ENCODE measurements around the gene SLC5A9. TPM values are rescaled to one million over a fixed set of nuclear protein-coding genes. Genes with fewer than 3 reads are reported as not detected.

SLC5A9 gene
- polyA plus RNA-seq (2013, experiment 1 of 4) = not detected
- polyA plus RNA-seq (2013, experiment 2 of 4) = not detected
- not detected for polyA plus RNA-seq (2013, experiment 3 of 4)
- not detected for polyA plus RNA-seq (2013, experiment 4 of 4)

- no peak within 1 kb of the TSS for H3K27ac ChIP-seq (ENCODE audit: insufficient read depth, low read depth, low read length, poor library complexity, severe bottlenecking)
- no peaks in the 10 kb centered on the region for H3K4me1 ChIP-seq (ENCODE audit: control insufficient read depth, insufficient read depth, low read length)
- no peaks in the 10 kb centered on the region for H3K9me3 ChIP-seq (ENCODE audit: control insufficient read depth, low read length)
- H3K4me3 ChIP-seq (ENCODE audit: insufficient read depth, low read depth, low read length) = no peak within 1 kb of the TSS
- H3K27me3 ChIP-seq (ENCODE audit: control insufficient read depth, insufficient read depth, low read length, poor library complexity, severe bottlenecking) = no peaks in the 10 kb centered on the region
- WGBS, 2 experiments = 93 to 94% methylated on average over 8 of the region's 8 CpGs
- H3K36me3 ChIP-seq (ENCODE audit: control insufficient read depth, insufficient read depth, low read length) = no peaks in the 10 kb centered on the region
Observed at GRCh38 chr1:48222501-48223242, at the start of gene SLC5A9. Gene SLC5A9, plus strand, starts transcription at chr1:48222716. Its CDS starts 21 bp downstream, at chr1:48222737.

DNA sequence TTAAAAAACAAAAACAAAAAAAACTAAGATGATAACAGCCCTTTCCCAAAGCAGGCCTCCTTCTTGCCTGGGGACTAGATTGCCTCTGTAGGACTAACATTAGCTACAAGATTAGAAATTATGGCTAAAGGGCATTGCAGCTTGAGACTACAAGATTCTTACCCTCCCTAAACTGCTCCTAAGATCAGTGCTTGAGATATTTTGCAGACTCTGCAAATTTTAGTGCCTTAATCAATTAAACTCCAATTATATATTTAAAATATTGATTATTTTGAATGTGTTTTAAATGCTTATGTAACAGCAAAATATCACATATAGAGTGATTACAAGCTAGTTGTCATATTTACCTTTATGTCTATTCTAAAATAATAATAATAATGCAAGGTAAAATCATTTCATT lies 47.4 kb upstream of the SLC5A9 start:
- Histone ChIP-seq H3K4me1 (ENCODE audit: control insufficient read depth, insufficient read depth, low read length) (no peaks in the 10 kb centered on the region), H3K27ac (ENCODE audit: insufficient read depth, low read depth, low read length, poor library complexity, severe bottlenecking) (no peak overlapping the region), H3K4me3 (ENCODE audit: insufficient read depth, low read depth, low read length) (no peak overlapping the region), H3K9me3 (ENCODE audit: control insufficient read depth, low read length) (no peaks in the 10 kb centered on the region), H3K27me3 (ENCODE audit: control insufficient read depth, insufficient read depth, low read length, poor library complexity, severe bottlenecking) (no peaks in the 10 kb centered on the region), H3K36me3 (ENCODE audit: control insufficient read depth, insufficient read depth, low read length) (no peaks in the 10 kb centered on the region)

DNA sequence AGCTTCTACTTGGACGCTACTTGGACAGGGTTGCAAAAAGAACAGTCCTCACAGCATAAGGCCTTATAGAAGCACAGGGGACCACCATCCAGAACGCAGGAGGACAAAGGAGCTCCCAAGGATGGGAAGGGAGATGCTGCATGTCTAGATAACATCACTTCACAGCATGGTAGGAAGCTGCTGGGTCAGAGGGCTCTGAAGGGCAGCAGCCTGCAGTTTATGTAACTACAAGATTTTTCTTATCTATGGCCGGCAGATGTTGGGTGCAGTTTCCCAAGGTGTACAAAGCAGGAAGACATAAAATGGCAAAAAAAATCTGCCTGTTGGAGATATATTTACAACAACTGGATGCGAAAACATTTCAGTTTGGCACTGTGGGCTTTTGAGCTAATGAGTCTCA lies 45.3 kb upstream of the SLC5A9 start:
- H3K4me3 ChIP-seq (ENCODE audit: insufficient read depth, low read depth, low read length) = no peak overlapping the region
- no peaks in the 10 kb centered on the region for H3K4me1 ChIP-seq (ENCODE audit: control insufficient read depth, insufficient read depth, low read length)
- H3K27ac ChIP-seq (ENCODE audit: insufficient read depth, low read depth, low read length, poor library complexity, severe bottlenecking) = no peak overlapping the region
- H3K36me3 ChIP-seq (ENCODE audit: control insufficient read depth, insufficient read depth, low read length) = no peaks in the 10 kb centered on the region
- H3K27me3 ChIP-seq (ENCODE audit: control insufficient read depth, insufficient read depth, low read length, poor library complexity, severe bottlenecking) = no peaks in the 10 kb centered on the region
- no peaks in the 10 kb centered on the region for H3K9me3 ChIP-seq (ENCODE audit: control insufficient read depth, low read length)
- WGBS, 2 experiments = 88 to 89% methylated on average over 4 of the region's 4 CpGs

DNA sequence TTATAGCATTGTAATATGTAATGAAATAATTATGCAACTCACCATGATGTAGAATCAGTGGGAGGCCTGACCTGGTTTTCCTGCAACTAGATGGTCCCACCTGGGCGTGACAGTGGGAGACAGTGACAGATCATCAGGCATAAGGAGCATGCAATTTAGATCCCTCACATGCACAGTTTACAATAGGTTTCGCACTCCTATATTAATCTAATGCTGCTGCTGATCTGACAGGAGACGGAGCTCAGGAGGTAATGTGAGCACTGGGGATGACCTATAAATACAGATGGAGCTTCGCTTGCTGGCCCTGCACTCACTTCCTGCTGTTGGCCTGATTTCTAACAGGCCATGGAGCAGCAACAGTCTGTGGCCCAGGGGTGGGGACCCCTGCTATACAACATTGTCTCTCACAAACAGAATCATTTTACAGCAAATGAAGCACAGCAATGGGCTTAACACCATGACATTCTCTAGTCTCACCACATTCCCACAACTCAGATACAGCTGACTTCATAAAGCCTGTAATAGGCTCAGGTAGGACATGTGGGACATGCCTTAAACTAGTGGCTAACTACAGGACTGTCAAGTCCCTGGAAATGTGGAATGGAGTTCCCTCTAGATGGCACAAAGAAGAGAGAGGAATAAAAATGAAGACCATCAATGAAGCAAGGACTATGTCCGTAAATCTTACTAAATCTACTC lies 40.7 kb upstream of the SLC5A9 start:
- H3K36me3 ChIP-seq (ENCODE audit: control insufficient read depth, insufficient read depth, low read length) = no peaks in the 10 kb centered on the region
- no peak overlapping the region for H3K27ac ChIP-seq (ENCODE audit: insufficient read depth, low read depth, low read length, poor library complexity, severe bottlenecking)
- H3K27me3 ChIP-seq (ENCODE audit: control insufficient read depth, insufficient read depth, low read length, poor library complexity, severe bottlenecking) = no peaks in the 10 kb centered on the region
- H3K9me3 ChIP-seq (ENCODE audit: control insufficient read depth, low read length) = no peaks in the 10 kb centered on the region
- H3K4me3 ChIP-seq (ENCODE audit: insufficient read depth, low read depth, low read length) = no peak overlapping the region
- WGBS, 2 experiments = 91 to 96% methylated on average over 5 of the region's 5 CpGs
- no peaks in the 10 kb centered on the region for H3K4me1 ChIP-seq (ENCODE audit: control insufficient read depth, insufficient read depth, low read length)

DNA sequence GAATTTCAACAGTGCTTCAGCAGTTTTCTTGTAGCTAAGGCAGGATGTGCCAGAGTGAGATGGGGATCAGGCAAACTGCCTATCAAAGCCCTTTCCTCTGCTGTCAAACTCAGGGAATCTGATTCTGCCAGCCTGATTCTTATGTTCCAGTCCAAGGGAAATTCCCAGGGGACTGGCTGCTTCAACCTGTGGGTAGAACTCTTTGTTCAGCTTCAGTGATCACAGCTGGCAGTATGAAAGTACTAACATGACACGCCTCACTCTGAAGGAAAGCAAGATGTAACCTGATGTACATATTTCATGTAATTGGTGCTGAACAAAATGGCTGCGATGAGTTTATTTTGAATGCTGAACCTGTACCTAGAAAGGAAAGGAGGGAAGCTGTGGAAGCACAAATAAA lies 40.1 kb upstream of the SLC5A9 start:
- H3K27ac ChIP-seq (ENCODE audit: insufficient read depth, low read depth, low read length, poor library complexity, severe bottlenecking) = no peak overlapping the region
- WGBS, 2 experiments = 96 to 97% methylated on average over 2 of the region's 2 CpGs

DNA sequence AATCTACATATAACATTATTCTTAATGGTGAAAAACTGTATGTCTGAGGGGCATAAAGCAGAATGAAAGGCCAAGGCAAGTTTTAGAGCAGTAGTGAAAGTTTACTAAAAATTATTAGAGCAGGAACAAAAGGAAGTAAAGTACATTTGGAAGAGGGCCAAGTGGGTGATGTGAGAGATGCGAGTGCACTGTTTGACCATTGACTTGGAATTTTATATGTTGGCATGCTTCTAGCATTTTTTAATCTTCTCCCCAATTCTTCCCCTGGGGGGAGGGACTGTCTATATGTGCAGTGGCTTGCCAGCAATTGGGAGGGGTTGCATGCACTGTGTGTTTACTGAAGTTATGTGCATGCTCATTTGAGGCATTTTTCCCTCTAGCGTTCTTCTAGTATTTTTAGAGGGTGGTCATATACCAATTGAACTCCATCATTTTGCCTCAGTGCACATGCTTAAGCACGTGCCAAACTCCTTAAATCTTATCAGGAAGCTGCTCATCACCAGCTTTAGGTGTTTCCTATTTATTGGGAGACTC lies 36.1 kb upstream of the SLC5A9 start:
- peaks cover 5% of the 10 kb centered on the region for H3K9me3 ChIP-seq (ENCODE audit: control insufficient read depth, low read length)
- WGBS, 2 experiments = 56 to 73% methylated on average over 2 to 3 of the region's 3 CpGs

More for the DNA sequence above, 40.1 kb upstream of the SLC5A9 start:
- H3K4me1 ChIP-seq (ENCODE audit: control insufficient read depth, insufficient read depth, low read length) = no peaks in the 10 kb centered on the region
- H3K9me3 ChIP-seq (ENCODE audit: control insufficient read depth, low read length) = peaks cover 1% of the 10 kb centered on the region
- H3K4me3 ChIP-seq (ENCODE audit: insufficient read depth, low read depth, low read length) = no peak overlapping the region
- no peaks in the 10 kb centered on the region for H3K27me3 ChIP-seq (ENCODE audit: control insufficient read depth, insufficient read depth, low read length, poor library complexity, severe bottlenecking)
- no peaks in the 10 kb centered on the region for H3K36me3 ChIP-seq (ENCODE audit: control insufficient read depth, insufficient read depth, low read length)

GRCh38 chr1:48187969-48188563 lies 34.5 kb upstream of the SLC5A9 start:
- Histone ChIP-seq H3K27me3 (ENCODE audit: control insufficient read depth, insufficient read depth, low read length, poor library complexity, severe bottlenecking) (no peaks in the 10 kb centered on the region), H3K4me1 (ENCODE audit: control insufficient read depth, insufficient read depth, low read length) (no peaks in the 10 kb centered on the region), H3K36me3 (ENCODE audit: control insufficient read depth, insufficient read depth, low read length) (no peaks in the 10 kb centered on the region), H3K27ac (ENCODE audit: insufficient read depth, low read depth, low read length, poor library complexity, severe bottlenecking) (no peak overlapping the region), H3K4me3 (ENCODE audit: insufficient read depth, low read depth, low read length) (no peak overlapping the region), H3K9me3 (ENCODE audit: control insufficient read depth, low read length) (peaks cover 5% of the 10 kb centered on the region)

More for the DNA sequence above, 36.1 kb upstream of the SLC5A9 start:
- H3K27me3 ChIP-seq (ENCODE audit: control insufficient read depth, insufficient read depth, low read length, poor library complexity, severe bottlenecking) = no peaks in the 10 kb centered on the region
- no peak overlapping the region for H3K4me3 ChIP-seq (ENCODE audit: insufficient read depth, low read depth, low read length)
- H3K27ac ChIP-seq (ENCODE audit: insufficient read depth, low read depth, low read length, poor library complexity, severe bottlenecking) = no peak overlapping the region
- H3K36me3 ChIP-seq (ENCODE audit: control insufficient read depth, insufficient read depth, low read length) = no peaks in the 10 kb centered on the region
- no peaks in the 10 kb centered on the region for H3K4me1 ChIP-seq (ENCODE audit: control insufficient read depth, insufficient read depth, low read length)

DNA sequence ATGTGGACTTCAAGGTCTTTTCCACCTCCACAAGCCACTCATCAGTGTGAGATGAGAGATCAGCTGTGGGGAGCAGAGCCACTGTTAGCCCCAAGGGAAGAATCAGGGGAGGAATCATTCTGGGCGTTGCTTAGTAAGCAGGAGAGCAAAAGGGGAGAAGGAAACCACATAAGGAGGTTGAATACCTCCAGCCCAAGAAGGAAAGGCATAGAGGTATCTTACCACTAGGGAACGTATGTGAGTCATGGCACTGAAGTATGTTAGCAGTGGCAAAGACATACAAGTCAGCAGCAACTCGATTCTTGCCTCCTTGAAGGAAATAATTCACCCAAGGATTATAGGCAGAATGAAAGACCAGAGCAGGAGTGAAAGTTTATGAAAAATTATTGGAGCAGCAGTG lies 31.6 kb upstream of the SLC5A9 start:
- Histone ChIP-seq H3K4me3 (ENCODE audit: insufficient read depth, low read depth, low read length) (no peak overlapping the region), H3K36me3 (ENCODE audit: control insufficient read depth, insufficient read depth, low read length) (no peaks in the 10 kb centered on the region), H3K4me1 (ENCODE audit: control insufficient read depth, insufficient read depth, low read length) (no peaks in the 10 kb centered on the region), H3K9me3 (ENCODE audit: control insufficient read depth, low read length) (peaks cover 5% of the 10 kb centered on the region), H3K27ac (ENCODE audit: insufficient read depth, low read depth, low read length, poor library complexity, severe bottlenecking) (no peak overlapping the region), H3K27me3 (ENCODE audit: control insufficient read depth, insufficient read depth, low read length, poor library complexity, severe bottlenecking) (no peaks in the 10 kb centered on the region)
- 86 to 87% methylated on average over 3 of the region's 3 CpGs for WGBS, 2 experiments

DNA sequence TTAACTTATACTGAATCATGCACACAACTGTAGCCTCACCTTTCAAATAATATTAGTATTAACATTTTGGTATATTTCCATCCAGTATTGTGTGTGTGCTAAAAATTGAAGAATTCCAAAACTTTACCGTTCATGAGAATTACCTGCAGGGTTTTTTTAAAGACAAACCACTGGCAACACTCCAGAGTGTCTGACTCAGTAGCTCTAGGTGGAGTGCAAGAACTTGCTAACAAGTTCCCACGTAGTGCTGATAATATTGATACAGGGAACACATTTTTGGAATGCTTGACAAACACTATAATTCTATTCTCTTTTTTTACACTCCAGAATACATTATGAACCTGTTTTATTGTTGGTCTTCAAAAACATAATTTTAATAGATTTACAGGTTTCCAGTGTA lies 27.7 kb upstream of the SLC5A9 start:
- Histone ChIP-seq H3K4me3 (ENCODE audit: insufficient read depth, low read depth, low read length) (no peak overlapping the region), H3K27ac (ENCODE audit: insufficient read depth, low read depth, low read length, poor library complexity, severe bottlenecking) (no peak overlapping the region), H3K9me3 (ENCODE audit: control insufficient read depth, low read length) (no peaks in the 10 kb centered on the region), H3K27me3 (ENCODE audit: control insufficient read depth, insufficient read depth, low read length, poor library complexity, severe bottlenecking) (no peaks in the 10 kb centered on the region), H3K4me1 (ENCODE audit: control insufficient read depth, insufficient read depth, low read length) (no peaks in the 10 kb centered on the region), H3K36me3 (ENCODE audit: control insufficient read depth, insufficient read depth, low read length) (no peaks in the 10 kb centered on the region)
- WGBS, 2 experiments = 82 to 100% methylated on average over 2 of the region's 2 CpGs

DNA sequence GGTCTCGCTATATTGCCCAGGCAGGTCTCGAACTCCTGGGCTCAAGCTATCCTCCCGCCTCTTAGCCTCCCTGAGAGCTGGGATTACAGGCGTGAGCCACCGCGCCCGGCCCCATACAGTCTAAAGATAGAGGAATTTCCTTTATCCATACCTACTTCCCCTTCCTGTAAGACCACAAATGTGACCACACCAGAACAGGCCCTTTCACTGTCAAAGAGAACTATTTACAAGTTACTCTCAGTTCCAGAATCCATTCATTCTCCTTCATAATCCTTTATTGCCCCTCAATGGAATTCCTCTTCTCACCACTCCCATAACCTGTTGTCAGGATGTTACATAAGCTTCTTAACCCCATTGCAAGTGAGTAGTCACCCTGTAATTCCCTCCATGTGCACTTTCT lies 26.3 kb upstream of the SLC5A9 start:
- H3K4me3 ChIP-seq (ENCODE audit: insufficient read depth, low read depth, low read length) = no peak overlapping the region
- H3K27ac ChIP-seq (ENCODE audit: insufficient read depth, low read depth, low read length, poor library complexity, severe bottlenecking) = no peak overlapping the region
- no peaks in the 10 kb centered on the region for H3K36me3 ChIP-seq (ENCODE audit: control insufficient read depth, insufficient read depth, low read length)
- WGBS, 2 experiments = 74 to 78% methylated on average over 5 to 6 of the region's 7 CpGs
- no peaks in the 10 kb centered on the region for H3K4me1 ChIP-seq (ENCODE audit: control insufficient read depth, insufficient read depth, low read length)
- no peaks in the 10 kb centered on the region for H3K9me3 ChIP-seq (ENCODE audit: control insufficient read depth, low read length)
- H3K27me3 ChIP-seq (ENCODE audit: control insufficient read depth, insufficient read depth, low read length, poor library complexity, severe bottlenecking) = no peaks in the 10 kb centered on the region

Data from ectodermal cell (in vitro differentiated cells).